ENCODE data around the gene SLC25A47.
"Not testable (repeated sequence)": the region's sequence is repeated elsewhere in the genome, so short reads cannot be mapped to it uniquely, and the experiment has no call there.

SLC25A47 gene

GRCh38 chr14:100336618-100337530 lies 13.7 kb downstream of the SLC25A47 start:
- Mint-ChIP-seq H3K27ac (peak overlapping the region; percentile 63), H3K4me1 (ENCODE audit: low read depth) (peaks cover 20% of the 10 kb centered on the region), H3K27me3 (ENCODE audit: low read depth) (no peaks in the 10 kb centered on the region), H3K36me3 (ENCODE audit: low read depth) (peaks cover 46% of the 10 kb centered on the region), H3K4me3 (no peak overlapping the region), H3K9me3 (no peaks in the 10 kb centered on the region)

- Mint-ChIP-seq H3K36me3 (ENCODE audit: low read depth) (peaks cover 55% of the 10 kb centered on the region), H3K4me1 (ENCODE audit: low read depth) (peaks cover 27% of the 10 kb centered on the region), H3K27ac (peak overlapping the region; percentile 77), H3K27me3 (ENCODE audit: low read depth) (no peaks in the 10 kb centered on the region), H3K9me3 (no peaks in the 10 kb centered on the region), H3K4me3 (no peak overlapping the region)
Measured at GRCh38 chr14:100339766-100340422, 16.8 kb downstream of the SLC25A47 start.

GRCh38 chr14:100340423-100340813 lies 17.3 kb downstream of the SLC25A47 start:
- no peaks in the 10 kb centered on the region for H3K27me3 Mint-ChIP-seq (ENCODE audit: low read depth)
- H3K9me3 Mint-ChIP-seq = no peaks in the 10 kb centered on the region
- peak overlapping the region; percentile 77 for H3K27ac Mint-ChIP-seq
- H3K36me3 Mint-ChIP-seq (ENCODE audit: low read depth) = peaks cover 52% of the 10 kb centered on the region
- H3K4me3 Mint-ChIP-seq = no peak overlapping the region
- peaks cover 27% of the 10 kb centered on the region for H3K4me1 Mint-ChIP-seq (ENCODE audit: low read depth)

GRCh38 chr14:100341301-100342031 lies 18.3 kb downstream of the SLC25A47 start:
- Mint-ChIP-seq H3K4me3 (peak overlapping the region; percentile 37), H3K9me3 (no peaks in the 10 kb centered on the region), H3K4me1 (ENCODE audit: low read depth) (peaks cover 27% of the 10 kb centered on the region), H3K27ac (peak overlapping the region; percentile 77), H3K36me3 (ENCODE audit: low read depth) (peaks cover 52% of the 10 kb centered on the region), H3K27me3 (ENCODE audit: low read depth) (no peaks in the 10 kb centered on the region)

- Mint-ChIP-seq H3K27ac (peak overlapping the region; percentile 80), H3K27me3 (ENCODE audit: low read depth) (no peaks in the 10 kb centered on the region), H3K4me3 (no peak overlapping the region)
Measured at GRCh38 chr14:100342195-100342594, 19.1 kb downstream of the SLC25A47 start.

GRCh38 chr14:100342826-100343225 lies 19.7 kb downstream of the SLC25A47 start:
- peaks cover 27% of the 10 kb centered on the region for H3K4me1 Mint-ChIP-seq (ENCODE audit: low read depth)

More at GRCh38 chr14:100342195-100342594, 19.1 kb downstream of the SLC25A47 start:
- peaks cover 51% of the 10 kb centered on the region for H3K36me3 Mint-ChIP-seq (ENCODE audit: low read depth)
- peaks cover 27% of the 10 kb centered on the region for H3K4me1 Mint-ChIP-seq (ENCODE audit: low read depth)
- H3K9me3 Mint-ChIP-seq = no peaks in the 10 kb centered on the region

GRCh38 chr14:100344657-100345056 lies 21.5 kb downstream of the SLC25A47 start:
- H3K4me3 Mint-ChIP-seq; H3K27ac Mint-ChIP-seq; H3K27me3 Mint-ChIP-seq (ENCODE audit: low read depth); H3K9me3 Mint-ChIP-seq: not testable (repeated sequence)
- Mint-ChIP-seq H3K36me3 (ENCODE audit: low read depth) (peaks cover 59% of the 10 kb centered on the region), H3K4me1 (ENCODE audit: low read depth) (peaks cover 25% of the 10 kb centered on the region)

More at GRCh38 chr14:100342826-100343225, 19.7 kb downstream of the SLC25A47 start:
- not testable (repeated sequence) for H3K27ac Mint-ChIP-seq; H3K4me3 Mint-ChIP-seq; H3K27me3 Mint-ChIP-seq (ENCODE audit: low read depth); H3K9me3 Mint-ChIP-seq
- peaks cover 52% of the 10 kb centered on the region for H3K36me3 Mint-ChIP-seq (ENCODE audit: low read depth)

GRCh38 chr14:100345711-100346110 lies 22.6 kb downstream of the SLC25A47 start:
- peaks cover 58% of the 10 kb centered on the region for H3K36me3 Mint-ChIP-seq (ENCODE audit: low read depth)
- H3K27me3 Mint-ChIP-seq (ENCODE audit: low read depth) = no peaks in the 10 kb centered on the region
- peaks cover 20% of the 10 kb centered on the region for H3K4me1 Mint-ChIP-seq (ENCODE audit: low read depth)
- H3K9me3 Mint-ChIP-seq = no peaks in the 10 kb centered on the region
- peak overlapping the region; percentile 14 for H3K27ac Mint-ChIP-seq
- H3K4me3 Mint-ChIP-seq = no peak overlapping the region

- H3K4me3 Mint-ChIP-seq = no peak overlapping the region
- H3K27ac Mint-ChIP-seq = no peak overlapping the region
Measured at GRCh38 chr14:100346306-100347091, 23.4 kb downstream of the SLC25A47 start.

GRCh38 chr14:100348253-100348729 lies 25.2 kb downstream of the SLC25A47 start:
- H3K4me3 Mint-ChIP-seq = no peak overlapping the region
- no peaks in the 10 kb centered on the region for H3K27me3 Mint-ChIP-seq (ENCODE audit: low read depth)
- no peaks in the 10 kb centered on the region for H3K9me3 Mint-ChIP-seq
- peaks cover 5% of the 10 kb centered on the region for H3K4me1 Mint-ChIP-seq (ENCODE audit: low read depth)
- peaks cover 48% of the 10 kb centered on the region for H3K36me3 Mint-ChIP-seq (ENCODE audit: low read depth)
- no peak overlapping the region for H3K27ac Mint-ChIP-seq

More at GRCh38 chr14:100346306-100347091, 23.4 kb downstream of the SLC25A47 start:
- peaks cover 57% of the 10 kb centered on the region for H3K36me3 Mint-ChIP-seq (ENCODE audit: low read depth)
- H3K27me3 Mint-ChIP-seq (ENCODE audit: low read depth) = no peaks in the 10 kb centered on the region
- H3K9me3 Mint-ChIP-seq = no peaks in the 10 kb centered on the region
- peaks cover 16% of the 10 kb centered on the region for H3K4me1 Mint-ChIP-seq (ENCODE audit: low read depth)

- Mint-ChIP-seq H3K27ac (no peak overlapping the region), H3K9me3 (no peaks in the 10 kb centered on the region), H3K4me3 (no peak overlapping the region), H3K4me1 (ENCODE audit: low read depth) (peaks cover 5% of the 10 kb centered on the region), H3K27me3 (ENCODE audit: low read depth) (no peaks in the 10 kb centered on the region), H3K36me3 (ENCODE audit: low read depth) (peaks cover 46% of the 10 kb centered on the region)
Measured at GRCh38 chr14:100348784-100349685, 25.9 kb downstream of the SLC25A47 start.

- peaks cover 53% of the 10 kb centered on the region for H3K36me3 Mint-ChIP-seq (ENCODE audit: low read depth)
- H3K27ac Mint-ChIP-seq = peak overlapping the region; percentile 17
- H3K27me3 Mint-ChIP-seq (ENCODE audit: low read depth) = no peaks in the 10 kb centered on the region
- no peak overlapping the region for H3K4me3 Mint-ChIP-seq
- H3K9me3 Mint-ChIP-seq = no peaks in the 10 kb centered on the region
- peaks cover 7% of the 10 kb centered on the region for H3K4me1 Mint-ChIP-seq (ENCODE audit: low read depth)
Measured at GRCh38 chr14:100350276-100350926, 27.3 kb downstream of the SLC25A47 start.
